ENCODE results near the gene REG4. TPM values are rescaled to one million over a fixed set of nuclear protein-coding genes. Genes with fewer than 3 reads are reported as not detected.

The REG4 gene
- total and polyA plus RNA-seq, 7 donors, result 0.10 TPM; not detected in 6

DNA sequence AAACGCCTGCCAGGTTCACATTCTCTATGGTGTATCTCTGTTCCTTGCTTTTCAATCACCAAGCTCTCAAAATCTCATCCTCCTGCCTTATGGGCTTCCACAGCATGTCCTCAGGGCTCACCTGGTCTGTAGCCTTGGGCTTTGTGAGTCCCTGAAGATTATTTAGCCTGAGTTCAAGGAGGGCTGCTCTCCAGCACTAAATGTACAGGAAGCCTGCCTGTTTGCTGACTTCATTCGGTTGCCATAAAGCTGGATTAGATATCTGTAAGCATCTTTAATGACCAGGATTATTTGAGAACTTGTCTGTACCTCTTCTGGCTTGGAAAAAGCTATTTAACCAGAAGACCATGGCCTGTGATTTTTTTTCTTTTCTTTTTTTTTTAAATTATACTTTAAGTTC is 6.9 kb upstream of the REG4 start:
- no peaks in the 10 kb centered on the region for H3K27me3 ChIP-seq (ENCODE audit: insufficient read depth in 3 of 3, low read length in 2 of 3)
- no peaks in the 10 kb centered on the region for H3K4me1 ChIP-seq
- DNase-seq, result no peak
- H3K9me3 ChIP-seq, result no peaks in the 10 kb centered on the region
- H3K4me3 ChIP-seq, result no peak overlapping the region
- ATAC-seq, result no peak
- 88 to 90% (median 89%) methylated on average over 2 of the region's 2 CpGs for WGBS, 3 donors
- no peak overlapping the region for H3K27ac ChIP-seq
- TF ChIP-seq, protein P1, sequence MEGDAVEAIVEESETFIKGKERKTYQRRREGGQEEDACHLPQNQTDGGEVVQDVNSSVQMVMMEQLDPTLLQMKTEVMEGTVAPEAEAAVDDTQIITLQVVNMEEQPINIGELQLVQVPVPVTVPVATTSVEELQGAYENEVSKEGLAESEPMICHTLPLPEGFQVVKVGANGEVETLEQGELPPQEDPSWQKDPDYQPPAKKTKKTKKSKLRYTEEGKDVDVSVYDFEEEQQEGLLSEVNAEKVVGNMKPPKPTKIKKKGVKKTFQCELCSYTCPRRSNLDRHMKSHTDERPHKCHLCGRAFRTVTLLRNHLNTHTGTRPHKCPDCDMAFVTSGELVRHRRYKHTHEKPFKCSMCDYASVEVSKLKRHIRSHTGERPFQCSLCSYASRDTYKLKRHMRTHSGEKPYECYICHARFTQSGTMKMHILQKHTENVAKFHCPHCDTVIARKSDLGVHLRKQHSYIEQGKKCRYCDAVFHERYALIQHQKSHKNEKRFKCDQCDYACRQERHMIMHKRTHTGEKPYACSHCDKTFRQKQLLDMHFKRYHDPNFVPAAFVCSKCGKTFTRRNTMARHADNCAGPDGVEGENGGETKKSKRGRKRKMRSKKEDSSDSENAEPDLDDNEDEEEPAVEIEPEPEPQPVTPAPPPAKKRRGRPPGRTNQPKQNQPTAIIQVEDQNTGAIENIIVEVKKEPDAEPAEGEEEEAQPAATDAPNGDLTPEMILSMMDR (IDR thresholded peaks at IDR 0.05), result no peak
- no peaks in the 10 kb centered on the region for H3K36me3 ChIP-seq (ENCODE audit: insufficient read depth in 1 of 2, low read depth in 1 of 2)
- intact Hi-C loops (cut with DNase I), result no loop called here

- intact Hi-C loops (cut with DNase I), result no loop called here
- H3K9me3 ChIP-seq, result no peaks in the 10 kb centered on the region
- H3K27ac ChIP-seq, result no peak overlapping the region
- no peaks in the 10 kb centered on the region for H3K36me3 ChIP-seq (ENCODE audit: insufficient read depth in 1 of 2, low read depth in 1 of 2)
- TF ChIP-seq, protein P1 (IDR thresholded peaks at IDR 0.05), result no peak
- no peak overlapping the region for H3K4me3 ChIP-seq
- H3K27me3 ChIP-seq (ENCODE audit: insufficient read depth in 3 of 3, low read length in 2 of 3), result no peaks in the 10 kb centered on the region
- WGBS, 3 donors, result 73 to 80% (median 76%) methylated on average over 2 of the region's 2 CpGs
- no peaks in the 10 kb centered on the region for H3K4me1 ChIP-seq
- DNase-seq (no peak), ATAC-seq (no peak)
Observed at GRCh38 chr1:119816407-119816806, 5.1 kb upstream of the REG4 start.

GRCh38 chr1:119815928-119816327 is 4.7 kb upstream of the REG4 start:
- 82 to 87% (median 83%) methylated on average over 7 of the region's 7 CpGs for WGBS, 3 donors
- H3K27ac ChIP-seq, result no peak overlapping the region
- H3K27me3 ChIP-seq (ENCODE audit: insufficient read depth in 3 of 3, low read length in 2 of 3), result no peaks in the 10 kb centered on the region
- no peaks in the 10 kb centered on the region for H3K36me3 ChIP-seq (ENCODE audit: insufficient read depth in 1 of 2, low read depth in 1 of 2)
- TF ChIP-seq, protein P1 (IDR thresholded peaks at IDR 0.05), result no peak
- intact Hi-C loops (cut with DNase I), result no loop called here
- no peak for ATAC-seq
- no peaks in the 10 kb centered on the region for H3K9me3 ChIP-seq
- no peak for DNase-seq
- H3K4me3 ChIP-seq, result no peak overlapping the region
- H3K4me1 ChIP-seq, result no peaks in the 10 kb centered on the region

- H3K4me1 ChIP-seq, result no peaks in the 10 kb centered on the region
- no peaks in the 10 kb centered on the region for H3K36me3 ChIP-seq (ENCODE audit: insufficient read depth in 1 of 2, low read depth in 1 of 2)
- 74 to 79% (median 75%) methylated on average over 3 of the region's 3 CpGs for WGBS, 3 donors
- ATAC-seq (no peak), DNase-seq (no peak)
- H3K27ac ChIP-seq, result no peak overlapping the region
- TF ChIP-seq, protein P1 (IDR thresholded peaks at IDR 0.05), result no peak
- intact Hi-C loops (cut with DNase I), result no loop called here
- no peak overlapping the region for H3K4me3 ChIP-seq
- H3K27me3 ChIP-seq (ENCODE audit: insufficient read depth in 3 of 3, low read length in 2 of 3), result no peaks in the 10 kb centered on the region
- H3K9me3 ChIP-seq, result no peaks in the 10 kb centered on the region
Observed at GRCh38 chr1:119815361-119815760, 4.1 kb upstream of the REG4 start.

GRCh38 chr1:119814288-119814687 is 3.0 kb upstream of the REG4 start:
- ATAC-seq (no peak), DNase-seq (no peak)
- Histone ChIP-seq H3K27me3 (ENCODE audit: insufficient read depth in 3 of 3, low read length in 2 of 3) (no peaks in the 10 kb centered on the region), H3K36me3 (ENCODE audit: insufficient read depth in 1 of 2, low read depth in 1 of 2) (no peaks in the 10 kb centered on the region), H3K9me3 (no peaks in the 10 kb centered on the region), H3K4me1 (no peaks in the 10 kb centered on the region), H3K27ac (no peak overlapping the region), H3K4me3 (no peak overlapping the region)
- intact Hi-C loops (cut with DNase I), result no loop called here
- 70 to 82% (median 80%) methylated on average over 1 of the region's 1 CpG for WGBS, 3 donors
- TF ChIP-seq, protein P1 (IDR thresholded peaks at IDR 0.05), result no peak
